Measurements from ENCODE around the gene TMTC1.

Gene TMTC1

DNA sequence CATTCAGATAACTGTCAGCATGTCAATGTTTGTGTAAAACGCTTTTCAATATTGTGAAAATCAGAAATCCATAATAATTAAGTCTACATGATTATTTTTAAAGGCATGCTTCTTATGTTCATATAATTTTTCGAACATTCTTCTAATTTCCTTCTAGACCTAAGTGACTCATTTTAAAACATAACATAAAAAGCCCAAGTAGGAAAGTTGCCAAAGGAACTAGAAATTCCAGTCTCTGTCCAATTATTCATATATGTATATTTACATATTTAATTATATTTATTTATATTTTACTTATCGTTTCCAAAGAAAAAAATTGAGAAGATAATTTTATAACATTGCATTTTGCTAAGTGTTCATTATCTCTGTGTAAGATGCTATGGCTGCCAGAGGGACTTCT is 110.4 kb downstream of the TMTC1 start:
- TF ChIP-seq POLR2A (IDR thresholded peaks at IDR 0.05; ENCODE audit: low read length) (no peak), GATA1 (IDR thresholded peaks at IDR 0.05; ENCODE audit: low read depth, low read length) (no peak)
- DNase-seq, result no peak

DNA sequence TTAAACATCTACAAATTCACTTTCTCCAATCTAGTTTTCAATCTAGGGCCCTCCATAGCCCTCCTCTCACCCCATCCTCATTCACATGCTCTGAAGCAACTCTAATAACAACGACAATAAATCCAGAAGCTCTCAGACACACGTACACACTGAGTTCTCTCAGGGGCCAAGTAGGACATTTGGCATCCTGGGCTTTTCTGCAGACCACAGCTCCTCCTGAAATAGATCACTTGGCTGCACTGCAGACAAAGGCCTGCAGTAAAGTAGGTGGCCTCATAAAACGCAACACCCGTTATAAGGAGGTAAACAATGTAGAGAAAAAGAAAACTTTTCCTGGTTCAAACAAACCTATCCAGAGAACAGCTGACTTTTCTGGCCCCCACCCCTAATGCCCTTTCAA is 111.2 kb downstream of the TMTC1 start:
- no peak for DNase-seq
- TF ChIP-seq POLR2A (IDR thresholded peaks at IDR 0.05; ENCODE audit: low read length), result no peak
- TF ChIP-seq GATA1 (IDR thresholded peaks at IDR 0.05; ENCODE audit: low read depth, low read length), result no peak

DNA sequence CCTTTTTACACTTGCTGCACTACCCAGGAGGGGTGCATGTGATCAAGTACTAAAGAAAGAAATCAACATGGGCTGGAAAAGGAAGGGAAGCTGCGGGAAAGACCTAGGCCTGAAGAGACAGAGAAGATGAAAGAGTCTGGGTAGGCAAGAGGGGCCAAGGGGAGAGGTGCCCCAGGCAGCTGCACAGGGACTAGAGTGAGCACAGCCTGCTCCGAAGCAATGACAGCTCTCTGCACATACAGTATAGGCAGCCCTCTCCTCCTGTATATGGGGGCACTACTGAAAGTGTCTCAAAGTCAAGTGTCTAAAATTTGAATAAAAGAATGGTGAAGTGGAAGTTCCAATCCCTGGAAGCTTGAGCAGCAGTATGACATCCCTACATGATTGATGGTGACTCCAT is 112.0 kb downstream of the TMTC1 start:
- DNase-seq, result no peak
- TF ChIP-seq POLR2A (IDR thresholded peaks at IDR 0.05; ENCODE audit: low read length) (no peak), GATA1 (IDR thresholded peaks at IDR 0.05; ENCODE audit: low read depth, low read length) (no peak)

DNA sequence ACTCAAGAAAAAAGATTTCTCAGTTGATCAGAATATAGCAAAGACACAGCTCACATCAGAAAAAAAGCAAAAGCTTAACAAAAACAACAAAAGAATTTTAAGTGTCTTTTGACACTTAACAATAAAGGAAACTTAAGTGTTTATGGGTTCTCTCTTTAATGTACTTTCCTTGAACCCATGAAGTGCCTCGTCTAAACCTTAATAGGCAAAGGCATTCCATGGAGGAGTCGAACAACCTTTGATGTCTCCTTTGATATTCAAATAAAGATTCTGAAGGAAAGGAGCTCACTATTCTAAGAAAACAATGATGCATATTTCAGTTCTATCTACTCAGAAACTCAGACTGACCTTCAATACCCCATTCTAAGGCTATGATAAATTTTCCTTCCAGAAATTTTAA is 116.7 kb downstream of the TMTC1 start:
- no peak for DNase-seq
- no peak for TF ChIP-seq POLR2A (IDR thresholded peaks at IDR 0.05; ENCODE audit: low read length)
- TF ChIP-seq GATA1 (IDR thresholded peaks at IDR 0.05; ENCODE audit: low read depth, low read length), result no peak

DNA sequence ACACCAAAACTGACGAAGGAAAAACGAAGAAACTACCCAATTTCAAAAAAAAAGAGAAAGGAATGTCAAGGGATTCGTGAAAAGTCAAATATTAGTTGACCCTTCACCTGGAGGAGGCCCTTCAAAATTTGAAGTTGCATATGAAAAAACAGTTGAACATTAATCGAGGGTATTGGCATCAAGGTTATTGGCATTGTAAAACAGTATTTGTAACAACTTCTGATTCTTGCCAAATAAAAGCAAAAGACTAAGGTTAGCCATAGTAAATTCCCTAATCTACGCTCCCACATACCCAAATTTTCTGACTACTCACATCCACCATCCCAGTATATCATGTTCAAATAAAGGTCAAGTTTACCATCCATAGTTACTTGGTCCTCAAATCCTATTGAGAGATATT is 118.6 kb downstream of the TMTC1 start:
- DNase-seq, result no peak
- TF ChIP-seq POLR2A (IDR thresholded peaks at IDR 0.05; ENCODE audit: low read length) (no peak), GATA1 (IDR thresholded peaks at IDR 0.05; ENCODE audit: low read depth, low read length) (no peak)

GRCh38 chr12:29662734-29663323 is 120.9 kb downstream of the TMTC1 start:
- no peak for DNase-seq
- TF ChIP-seq GATA1 (IDR thresholded peaks at IDR 0.05; ENCODE audit: low read depth, low read length) (no peak), POLR2A (IDR thresholded peaks at IDR 0.05; ENCODE audit: low read length) (no peak)

- DNase-seq, result no peak
- TF ChIP-seq POLR2A (IDR thresholded peaks at IDR 0.05; ENCODE audit: low read length) (no peak), GATA1 (IDR thresholded peaks at IDR 0.05; ENCODE audit: low read depth, low read length) (no peak)
These were observed 122.9 kb downstream of the TMTC1 start for GRCh38 chr12:29660847-29661246.

DNA sequence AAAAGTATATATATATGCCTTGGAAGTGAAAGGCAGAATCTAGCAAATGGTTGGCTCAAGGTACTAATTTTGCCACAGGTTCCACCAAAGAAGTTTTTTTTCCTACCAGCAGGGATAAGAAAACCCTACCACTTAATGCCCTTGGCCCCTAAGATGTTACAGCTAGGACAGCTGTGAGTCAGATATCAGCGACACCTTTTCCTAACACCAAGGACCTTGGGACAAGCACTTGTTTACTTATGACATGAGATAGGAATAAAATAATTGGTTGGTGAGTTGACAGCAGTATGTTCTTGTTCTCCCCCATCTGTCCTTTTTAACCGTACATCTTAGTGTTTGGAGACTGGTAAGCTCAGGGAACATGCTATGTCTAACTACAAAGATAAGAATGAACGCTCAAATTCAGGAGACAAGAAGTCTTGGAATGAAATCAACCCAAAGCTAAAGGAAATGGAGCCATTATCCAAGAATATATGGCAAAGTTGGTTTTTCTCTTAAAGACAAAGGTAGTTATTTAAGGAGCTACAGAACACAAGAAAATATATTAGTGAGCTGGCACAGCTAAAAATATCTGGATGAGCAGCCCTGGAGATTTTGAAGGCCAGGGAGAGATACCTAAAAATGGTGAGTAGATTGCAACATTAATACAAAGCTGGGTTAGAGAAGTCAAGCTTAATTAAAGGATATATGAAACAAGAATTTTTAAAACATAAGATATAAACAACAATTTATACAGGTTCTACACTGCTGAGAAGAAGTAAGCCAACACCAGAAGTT is 126.8 kb downstream of the TMTC1 start:
- DNase-seq, result no peak
- no peak for TF ChIP-seq POLR2A (IDR thresholded peaks at IDR 0.05; ENCODE audit: low read length)
- TF ChIP-seq GATA1 (IDR thresholded peaks at IDR 0.05; ENCODE audit: low read depth, low read length), result no peak

DNA sequence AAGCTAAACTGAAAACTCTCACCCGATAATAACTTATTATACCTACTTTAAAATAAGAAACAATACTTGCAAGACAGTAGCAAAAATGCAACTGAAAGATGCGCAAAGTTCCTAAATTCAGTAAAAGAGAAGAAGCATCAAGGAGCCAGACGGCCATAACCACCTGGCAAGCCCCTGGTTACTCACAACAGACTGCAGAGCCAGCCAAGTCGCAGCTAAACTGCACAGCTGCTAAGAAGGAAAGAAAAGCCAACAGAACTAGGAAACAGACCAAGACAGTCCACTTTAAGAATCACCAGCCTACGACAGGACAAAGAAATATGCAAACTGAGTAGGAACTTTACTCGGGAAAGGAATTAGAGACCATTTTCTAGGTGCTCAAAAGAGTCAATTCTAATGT is 127.9 kb downstream of the TMTC1 start:
- no peak for DNase-seq
- TF ChIP-seq GATA1 (IDR thresholded peaks at IDR 0.05; ENCODE audit: low read depth, low read length) (no peak), POLR2A (IDR thresholded peaks at IDR 0.05; ENCODE audit: low read length) (no peak)

DNA sequence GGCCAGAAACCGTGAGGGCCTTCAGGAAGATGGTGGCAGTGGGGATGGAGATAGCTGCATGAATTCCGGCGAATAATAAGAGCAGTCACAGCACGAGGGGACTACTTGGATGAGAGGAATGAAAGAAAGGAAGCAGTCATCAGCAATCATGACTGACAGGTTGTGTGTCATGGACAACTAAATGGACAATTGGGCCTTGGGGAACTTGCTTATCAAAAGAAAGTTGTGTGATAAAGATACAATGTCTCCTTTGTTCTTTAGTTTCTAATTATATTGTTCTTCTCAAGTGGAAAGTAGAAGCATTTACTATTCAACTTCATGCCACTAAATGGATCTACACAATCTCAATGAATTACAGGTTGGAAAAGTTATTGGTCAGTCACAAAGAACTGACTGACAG is 130.5 kb downstream of the TMTC1 start:
- DNase-seq, result no peak
- TF ChIP-seq GATA1 (IDR thresholded peaks at IDR 0.05; ENCODE audit: low read depth, low read length), result no peak
- no peak for TF ChIP-seq POLR2A (IDR thresholded peaks at IDR 0.05; ENCODE audit: low read length)

DNA sequence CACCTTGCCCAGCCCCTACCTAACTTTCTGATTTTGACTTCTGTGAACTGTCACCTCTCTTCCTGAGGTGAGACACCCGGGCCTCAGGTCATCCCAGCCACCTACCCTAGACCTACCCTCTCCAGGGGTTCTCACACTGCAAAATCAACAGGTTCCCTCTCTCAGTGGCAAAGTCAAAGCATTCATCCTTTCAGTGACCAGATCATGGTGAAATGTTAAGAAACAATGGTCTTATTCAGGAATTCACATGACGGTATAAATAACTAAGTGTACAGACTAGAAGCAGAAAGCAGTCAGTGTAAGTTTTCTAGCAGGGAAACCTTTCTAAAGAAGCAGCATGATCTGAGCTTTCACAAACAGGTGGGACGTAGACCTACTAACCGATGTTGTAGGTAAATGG is 133.4 kb downstream of the TMTC1 start:
- TF ChIP-seq POLR2A (IDR thresholded peaks at IDR 0.05; ENCODE audit: low read length), result no peak
- no peak for TF ChIP-seq GATA1 (IDR thresholded peaks at IDR 0.05; ENCODE audit: low read depth, low read length)
- DNase-seq, result no peak

- DNase-seq, result no peak
These were observed 134.0 kb downstream of the TMTC1 start for GRCh38 chr12:29649722-29650121.

GRCh38 chr12:29644536-29645162 is 139.1 kb downstream of the TMTC1 start:
- DNase-seq, result no peak

More at GRCh38 chr12:29649722-29650121, 134.0 kb downstream of the TMTC1 start:
- TF ChIP-seq POLR2A (IDR thresholded peaks at IDR 0.05; ENCODE audit: low read length) (no peak), GATA1 (IDR thresholded peaks at IDR 0.05; ENCODE audit: low read depth, low read length) (no peak)

GRCh38 chr12:29640589-29641345 is 143.0 kb downstream of the TMTC1 start:
- DNase-seq, result no peak
- TF ChIP-seq POLR2A (IDR thresholded peaks at IDR 0.05; ENCODE audit: low read length) (no peak), GATA1 (IDR thresholded peaks at IDR 0.05; ENCODE audit: low read depth, low read length) (no peak)

More at GRCh38 chr12:29644536-29645162, 139.1 kb downstream of the TMTC1 start:
- TF ChIP-seq GATA1 (IDR thresholded peaks at IDR 0.05; ENCODE audit: low read depth, low read length) (no peak), POLR2A (IDR thresholded peaks at IDR 0.05; ENCODE audit: low read length) (no peak)
